ENCODE data around the gene NLRP10. TPM values are rescaled to one million over a fixed set of nuclear protein-coding genes. Genes with fewer than 3 reads are reported as not detected.

NLRP10 gene, protein sequence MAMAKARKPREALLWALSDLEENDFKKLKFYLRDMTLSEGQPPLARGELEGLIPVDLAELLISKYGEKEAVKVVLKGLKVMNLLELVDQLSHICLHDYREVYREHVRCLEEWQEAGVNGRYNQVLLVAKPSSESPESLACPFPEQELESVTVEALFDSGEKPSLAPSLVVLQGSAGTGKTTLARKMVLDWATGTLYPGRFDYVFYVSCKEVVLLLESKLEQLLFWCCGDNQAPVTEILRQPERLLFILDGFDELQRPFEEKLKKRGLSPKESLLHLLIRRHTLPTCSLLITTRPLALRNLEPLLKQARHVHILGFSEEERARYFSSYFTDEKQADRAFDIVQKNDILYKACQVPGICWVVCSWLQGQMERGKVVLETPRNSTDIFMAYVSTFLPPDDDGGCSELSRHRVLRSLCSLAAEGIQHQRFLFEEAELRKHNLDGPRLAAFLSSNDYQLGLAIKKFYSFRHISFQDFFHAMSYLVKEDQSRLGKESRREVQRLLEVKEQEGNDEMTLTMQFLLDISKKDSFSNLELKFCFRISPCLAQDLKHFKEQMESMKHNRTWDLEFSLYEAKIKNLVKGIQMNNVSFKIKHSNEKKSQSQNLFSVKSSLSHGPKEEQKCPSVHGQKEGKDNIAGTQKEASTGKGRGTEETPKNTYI
- total RNA-seq (0.26 and 9.6 TPM in 2 replicates), polyA plus RNA-seq (2.2 and 4.8 TPM in 2 replicates), polyA minus RNA-seq (ENCODE audit: low replicate concordance) (7.9 and 22.8 TPM in 2 replicates)
- 1.1 and 3.3 TPM in 2 replicates for polyA plus RNA-seq (2012)

DNA sequence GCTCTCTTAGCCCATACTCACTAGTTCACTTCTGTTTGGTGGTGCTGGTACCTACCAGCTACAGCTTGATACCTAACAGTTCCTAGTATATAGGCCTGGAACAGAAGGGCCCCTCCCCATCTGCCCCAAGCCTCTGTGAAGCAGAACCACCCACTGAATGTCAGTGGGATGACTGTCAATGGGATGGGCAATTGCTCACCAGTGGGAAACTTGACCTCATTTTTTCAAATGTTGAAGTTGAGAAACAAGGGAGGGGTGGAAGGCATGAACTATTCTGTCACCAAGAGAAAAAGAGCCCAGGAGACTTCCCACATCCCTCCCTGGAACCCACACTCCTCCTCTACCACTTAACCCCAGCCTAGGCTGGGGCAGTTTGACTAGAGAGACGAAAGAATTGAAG is at the start of gene NLRP10:
TSS of gene NLRP10 (minus strand) at position 62 of the 400 bp plus-strand sequence. CDS start 1,952 bp downstream, outside the sequence.
- peak within 1 kb of the TSS; percentile 16 for H2AFZ ChIP-seq (ENCODE audit: low read length)
- no peaks in the 10 kb centered on the region for H3K79me2 ChIP-seq (ENCODE audit: control insufficient read depth, insufficient read depth, low read length)
- peak within 1 kb of the TSS in 1 of 4 experiments; percentile 0 for H3K4me3 ChIP-seq (replicated peaks in 1 of 4; ENCODE audit: control extremely low read depth in 1 of 4, insufficient read depth in 1 of 4, low read depth in 3 of 4, low read length in 4 of 4)
- TF ChIP-seq CTCF (conservative IDR thresholded peaks at IDR 0.05 in 1 of 2, IDR thresholded peaks at IDR 0.05 in 1 of 2; ENCODE audit: low read depth in 1 of 2, low read length in 2 of 2) (no peak), EZH2 (IDR thresholded peaks at IDR 0.05; ENCODE audit: low read length, missing control alignments) (no peak)
- H3K36me3 ChIP-seq (ENCODE audit: control insufficient read depth, insufficient read depth, low read length) = no peaks in the 10 kb centered on the region
- peak within 1 kb of the TSS; percentile 85 for H3K27ac ChIP-seq (ENCODE audit: insufficient read depth, low read length)
- peaks cover 19% of the 10 kb centered on the region for H3K4me1 ChIP-seq (ENCODE audit: control insufficient read depth, extremely low read depth, insufficient read depth, low read length)
- peak; percentile 66 to 86 for DNase-seq (ENCODE audit: low read depth in 2 of 2)
- H3K9me3 ChIP-seq (ENCODE audit: control insufficient read depth, insufficient read depth, low read depth, low read length) = no peaks in the 10 kb centered on the region
- H3K9ac ChIP-seq (ENCODE audit: insufficient read depth, low read length) = peak within 1 kb of the TSS; percentile 21
- H3K27me3 ChIP-seq (ENCODE audit: control insufficient read depth, insufficient read depth, low read length) = no peaks in the 10 kb centered on the region
- peak within 1 kb of the TSS; percentile 44 for H3K4me2 ChIP-seq (ENCODE audit: extremely low read depth, insufficient read depth, low read length)
- H4K20me1 ChIP-seq (ENCODE audit: control insufficient read depth, extremely low read depth, insufficient read depth, low read length) = no peaks in the 10 kb centered on the region

- no peak overlapping the region for H3K4me2 ChIP-seq (ENCODE audit: extremely low read depth, insufficient read depth, low read length)
- no peak overlapping the region for H3K27ac ChIP-seq (ENCODE audit: insufficient read depth, low read length)
- H3K9ac ChIP-seq (ENCODE audit: insufficient read depth, low read length) = no peak overlapping the region
- no peak for DNase-seq (ENCODE audit: low read depth in 2 of 2)
- no peak overlapping the region for H2AFZ ChIP-seq (ENCODE audit: low read length)
- H3K4me1 ChIP-seq (ENCODE audit: control insufficient read depth, extremely low read depth, insufficient read depth, low read length) = peaks cover 18% of the 10 kb centered on the region
- H3K36me3 ChIP-seq (ENCODE audit: control insufficient read depth, insufficient read depth, low read length) = no peaks in the 10 kb centered on the region
- H3K27me3 ChIP-seq (ENCODE audit: control insufficient read depth, insufficient read depth, low read length) = no peaks in the 10 kb centered on the region
- no peak overlapping the region for H3K4me3 ChIP-seq (replicated peaks in 1 of 4; ENCODE audit: control extremely low read depth in 1 of 4, insufficient read depth in 1 of 4, low read depth in 3 of 4, low read length in 4 of 4)
- no peaks in the 10 kb centered on the region for H3K79me2 ChIP-seq (ENCODE audit: control insufficient read depth, insufficient read depth, low read length)
- H3K9me3 ChIP-seq (ENCODE audit: control insufficient read depth, insufficient read depth, low read depth, low read length) = no peaks in the 10 kb centered on the region
- H4K20me1 ChIP-seq (ENCODE audit: control insufficient read depth, extremely low read depth, insufficient read depth, low read length) = no peaks in the 10 kb centered on the region
- TF ChIP-seq CTCF (conservative IDR thresholded peaks at IDR 0.05 in 1 of 2, IDR thresholded peaks at IDR 0.05 in 1 of 2; ENCODE audit: low read depth in 1 of 2, low read length in 2 of 2) = no peak
Observed at GRCh38 chr11:8013833-8014232, 48.6 kb upstream of the NLRP10 start.

DNA sequence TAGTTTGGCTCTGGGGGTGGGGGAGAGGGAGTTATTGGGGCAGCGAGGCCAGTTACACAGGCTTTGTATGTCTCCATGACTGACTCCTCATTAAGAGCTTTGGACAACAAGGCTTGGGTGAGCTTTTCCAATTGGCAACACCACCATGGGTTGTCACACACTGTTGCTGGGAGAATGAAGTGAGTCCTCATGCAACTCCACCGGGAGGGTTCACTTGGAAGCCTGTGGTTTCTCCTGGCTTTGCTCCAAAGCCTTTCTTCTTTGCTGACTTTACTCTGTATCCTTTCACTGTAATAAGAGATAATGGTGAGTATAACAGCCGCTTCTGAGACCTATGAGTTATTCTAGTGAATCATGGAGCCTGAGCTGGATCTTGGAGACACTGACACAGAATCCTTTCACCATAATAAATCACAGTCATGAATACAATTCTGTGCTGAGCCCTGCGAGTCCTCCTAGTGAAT is 46.8 kb upstream of the NLRP10 start:
- H3K4me1 ChIP-seq (ENCODE audit: control insufficient read depth, extremely low read depth, insufficient read depth, low read length) = peaks cover 15% of the 10 kb centered on the region
- no peaks in the 10 kb centered on the region for H3K36me3 ChIP-seq (ENCODE audit: control insufficient read depth, insufficient read depth, low read length)
- H3K27ac ChIP-seq (ENCODE audit: insufficient read depth, low read length) = no peak overlapping the region
- H3K9ac ChIP-seq (ENCODE audit: insufficient read depth, low read length) = no peak overlapping the region
- H3K9me3 ChIP-seq (ENCODE audit: control insufficient read depth, insufficient read depth, low read depth, low read length) = no peaks in the 10 kb centered on the region
- peak; percentile 77 to 96 for DNase-seq (ENCODE audit: low read depth in 2 of 2)
- no peak overlapping the region for H2AFZ ChIP-seq (ENCODE audit: low read length)
- no peaks in the 10 kb centered on the region for H4K20me1 ChIP-seq (ENCODE audit: control insufficient read depth, extremely low read depth, insufficient read depth, low read length)
- no peak overlapping the region for H3K4me3 ChIP-seq (replicated peaks in 1 of 4; ENCODE audit: control extremely low read depth in 1 of 4, insufficient read depth in 1 of 4, low read depth in 3 of 4, low read length in 4 of 4)
- no peak overlapping the region for H3K4me2 ChIP-seq (ENCODE audit: extremely low read depth, insufficient read depth, low read length)
- no peaks in the 10 kb centered on the region for H3K27me3 ChIP-seq (ENCODE audit: control insufficient read depth, insufficient read depth, low read length)
- TF ChIP-seq CTCF (conservative IDR thresholded peaks at IDR 0.05 in 1 of 2, IDR thresholded peaks at IDR 0.05 in 1 of 2; ENCODE audit: low read depth in 1 of 2, low read length in 2 of 2) (no peak), EZH2 (IDR thresholded peaks at IDR 0.05; ENCODE audit: low read length, missing control alignments) (no peak)
- H3K79me2 ChIP-seq (ENCODE audit: control insufficient read depth, insufficient read depth, low read length) = no peaks in the 10 kb centered on the region

All from fibroblast of lung (primary cell).